Nephron progenitor cell (in vitro differentiated cells): Measurements from ENCODE around the gene NFATC1.
A peak's percentile ranks its signal among the peaks of the same experiment; 100 is the strongest.

Source experiments
- DNase-seq: peaks from one replicate; pipeline ENCODE4 v3.0.0; 2021
- H3K27ac Mint-ChIP-seq: 2 replicates; pipeline ENCODE4 v1.8.0; 2021; ENCODE audit warnings: mild to moderate bottlenecking, moderate library complexity, mixed read lengths
- H3K27me3 Mint-ChIP-seq: 2 replicates; pipeline ENCODE4 v1.8.0; 2021; ENCODE audit warnings: mild to moderate bottlenecking, low read depth, mixed read lengths; ENCODE audit not compliant: poor library complexity
- H3K36me3 Mint-ChIP-seq: 2 replicates; pipeline ENCODE4 v1.8.0; 2021; ENCODE audit warnings: low read depth, mixed read lengths
- H3K4me1 Mint-ChIP-seq: 2 replicates; pipeline ENCODE4 v1.8.0; 2021; ENCODE audit warnings: mixed read lengths
- H3K4me3 Mint-ChIP-seq: 2 replicates; pipeline ENCODE4 v1.8.0; 2021; ENCODE audit warnings: mild to moderate bottlenecking, moderate library complexity, mixed read lengths
- H3K9me3 Mint-ChIP-seq: 2 replicates; pipeline ENCODE4 v1.8.0; 2021; ENCODE audit warnings: mild to moderate bottlenecking, moderate library complexity, mixed read lengths
- TF ChIP-seq, protein P1 (sequence below): fragments of 200-600 bp; sonication (generic); IDR thresholded peaks from 2 replicates; pipeline ENCODE4 v1.5.0; 2021; ENCODE audit warnings: antibody characterized with exemption

NFATC1 gene

DNA sequence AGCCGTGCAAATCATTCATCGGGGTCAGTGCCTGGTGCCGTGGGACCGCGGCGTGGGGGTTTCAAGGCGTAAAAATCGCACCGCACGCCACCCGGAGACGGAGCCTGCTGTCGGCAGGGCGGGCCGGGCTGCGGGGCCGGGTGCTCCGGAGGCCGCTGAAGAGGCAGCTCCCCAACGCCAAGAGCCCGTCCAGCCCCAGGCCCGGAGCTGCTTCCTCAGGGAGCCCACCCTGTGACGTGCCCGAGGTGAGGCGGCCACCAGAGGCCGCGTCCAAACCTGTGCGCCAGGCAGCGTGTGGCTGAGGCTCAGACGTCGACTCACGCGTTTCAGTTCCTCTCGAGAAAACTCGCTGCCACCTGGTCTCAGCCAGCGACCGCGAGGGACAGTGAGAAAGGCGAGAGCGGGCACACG lies 98.1 kb downstream of the NFATC1 start:
- Mint-ChIP-seq H3K4me3 (no peak overlapping the region), H3K27me3 (peaks cover 19% of the 10 kb centered on the region), H3K27ac (no peak overlapping the region), H3K36me3 (peaks cover 50% of the 10 kb centered on the region), H3K9me3 (peaks cover 47% of the 10 kb centered on the region), H3K4me1 (peaks cover 18% of the 10 kb centered on the region)
- DNase-seq = no peak
- TF ChIP-seq, protein P1, sequence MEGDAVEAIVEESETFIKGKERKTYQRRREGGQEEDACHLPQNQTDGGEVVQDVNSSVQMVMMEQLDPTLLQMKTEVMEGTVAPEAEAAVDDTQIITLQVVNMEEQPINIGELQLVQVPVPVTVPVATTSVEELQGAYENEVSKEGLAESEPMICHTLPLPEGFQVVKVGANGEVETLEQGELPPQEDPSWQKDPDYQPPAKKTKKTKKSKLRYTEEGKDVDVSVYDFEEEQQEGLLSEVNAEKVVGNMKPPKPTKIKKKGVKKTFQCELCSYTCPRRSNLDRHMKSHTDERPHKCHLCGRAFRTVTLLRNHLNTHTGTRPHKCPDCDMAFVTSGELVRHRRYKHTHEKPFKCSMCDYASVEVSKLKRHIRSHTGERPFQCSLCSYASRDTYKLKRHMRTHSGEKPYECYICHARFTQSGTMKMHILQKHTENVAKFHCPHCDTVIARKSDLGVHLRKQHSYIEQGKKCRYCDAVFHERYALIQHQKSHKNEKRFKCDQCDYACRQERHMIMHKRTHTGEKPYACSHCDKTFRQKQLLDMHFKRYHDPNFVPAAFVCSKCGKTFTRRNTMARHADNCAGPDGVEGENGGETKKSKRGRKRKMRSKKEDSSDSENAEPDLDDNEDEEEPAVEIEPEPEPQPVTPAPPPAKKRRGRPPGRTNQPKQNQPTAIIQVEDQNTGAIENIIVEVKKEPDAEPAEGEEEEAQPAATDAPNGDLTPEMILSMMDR = no peak

DNA sequence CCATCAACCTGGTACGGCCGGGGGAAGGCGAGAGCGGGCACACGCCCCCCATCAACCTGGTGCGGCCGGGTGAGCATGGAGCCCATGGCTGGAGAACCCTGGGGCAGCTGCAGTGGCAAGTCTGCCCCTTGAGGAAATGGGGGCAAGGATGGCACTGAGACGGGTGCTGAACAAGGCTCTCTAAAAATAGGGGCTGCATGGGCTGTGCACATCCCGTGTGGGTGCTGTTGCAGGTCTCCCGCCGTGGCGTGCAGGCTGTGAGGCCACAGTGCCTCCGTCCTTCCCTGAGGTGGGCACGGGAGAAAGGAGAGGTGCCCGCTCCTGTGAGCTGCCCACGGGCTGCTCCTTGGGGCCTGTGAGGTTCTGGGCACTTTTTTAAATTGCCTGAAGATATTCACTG lies 99.2 kb downstream of the NFATC1 start:
- Mint-ChIP-seq H3K27ac (no peak overlapping the region), H3K27me3 (peaks cover 26% of the 10 kb centered on the region), H3K9me3 (peaks cover 58% of the 10 kb centered on the region), H3K36me3 (peaks cover 61% of the 10 kb centered on the region), H3K4me3 (no peak overlapping the region), H3K4me1 (peaks cover 14% of the 10 kb centered on the region)
- TF ChIP-seq, protein P1 = no peak
- DNase-seq = no peak

DNA sequence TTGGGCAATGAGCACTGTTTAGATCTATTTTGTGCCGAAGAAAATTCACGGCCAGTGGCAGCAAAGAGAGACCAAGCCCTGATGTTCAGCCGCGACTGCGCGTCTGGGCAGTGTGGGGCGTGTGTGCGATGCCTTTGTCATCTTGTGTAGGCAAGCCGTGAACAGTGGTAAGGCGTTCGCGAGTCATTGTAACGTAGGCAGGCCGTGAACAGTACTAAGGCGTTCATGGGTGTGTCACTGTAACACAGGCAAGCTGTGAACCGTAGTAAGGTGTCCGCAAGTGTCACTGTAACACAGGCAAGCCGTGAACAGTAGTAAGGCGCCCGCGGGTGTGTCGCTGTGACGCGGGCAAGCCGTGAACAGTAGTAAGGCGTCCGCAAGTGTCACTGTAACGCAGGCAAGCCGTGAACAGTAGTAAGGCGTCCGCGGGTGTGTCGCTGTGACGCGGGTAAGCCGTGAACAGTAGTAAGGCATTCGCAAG lies 99.9 kb downstream of the NFATC1 start:
- TF ChIP-seq, protein P1 = no peak
- H3K27me3 Mint-ChIP-seq = peaks cover 30% of the 10 kb centered on the region
- DNase-seq = no peak
- H3K4me1 Mint-ChIP-seq = peaks cover 13% of the 10 kb centered on the region
- peaks cover 67% of the 10 kb centered on the region for H3K36me3 Mint-ChIP-seq
- peaks cover 65% of the 10 kb centered on the region for H3K9me3 Mint-ChIP-seq
- no peak overlapping the region for H3K4me3 Mint-ChIP-seq
- no peak overlapping the region for H3K27ac Mint-ChIP-seq

DNA sequence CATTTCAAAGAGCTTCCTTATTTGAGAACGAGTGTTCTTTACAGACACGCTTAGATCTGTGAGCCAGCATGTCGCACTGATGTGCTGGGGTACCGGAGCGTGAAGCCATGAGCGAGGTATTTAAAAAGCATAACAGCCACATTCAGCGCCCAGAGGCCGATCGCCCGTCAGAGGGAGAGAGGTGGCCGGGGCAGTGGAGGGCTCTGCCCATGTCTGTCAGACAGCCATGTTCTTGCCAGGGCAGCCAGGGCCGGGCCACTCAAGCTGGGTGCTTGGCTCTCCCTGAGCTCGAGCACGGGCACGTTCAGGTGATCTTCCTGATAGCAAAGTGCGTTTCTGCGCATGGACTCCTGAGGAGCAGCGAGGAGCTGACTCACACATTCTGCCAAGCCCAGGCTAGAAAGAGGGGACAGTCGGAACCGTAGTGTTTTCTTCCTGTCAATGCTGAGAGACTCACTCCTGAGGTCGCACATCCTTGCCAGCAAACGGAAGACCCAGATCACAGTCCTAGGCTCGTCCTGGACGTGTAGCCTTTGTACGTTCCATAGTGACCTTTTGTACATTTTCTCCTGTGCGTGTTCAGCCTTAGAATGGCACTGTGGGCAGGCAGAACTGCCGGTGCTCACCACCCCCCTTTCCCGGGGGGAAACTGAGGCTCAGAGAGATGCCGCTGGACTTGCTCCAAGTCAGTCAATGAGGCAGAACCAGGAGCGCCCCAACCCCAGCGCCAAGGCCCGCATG lies 100.7 kb downstream of the NFATC1 start:
- H3K27ac Mint-ChIP-seq = peak overlapping the region; percentile 84
- H3K9me3 Mint-ChIP-seq = peaks cover 64% of the 10 kb centered on the region
- peaks cover 30% of the 10 kb centered on the region for H3K27me3 Mint-ChIP-seq
- no peak for DNase-seq
- TF ChIP-seq, protein P1 = no peak
- H3K4me3 Mint-ChIP-seq = no peak overlapping the region
- H3K36me3 Mint-ChIP-seq = peaks cover 60% of the 10 kb centered on the region
- peaks cover 5% of the 10 kb centered on the region for H3K4me1 Mint-ChIP-seq

DNA sequence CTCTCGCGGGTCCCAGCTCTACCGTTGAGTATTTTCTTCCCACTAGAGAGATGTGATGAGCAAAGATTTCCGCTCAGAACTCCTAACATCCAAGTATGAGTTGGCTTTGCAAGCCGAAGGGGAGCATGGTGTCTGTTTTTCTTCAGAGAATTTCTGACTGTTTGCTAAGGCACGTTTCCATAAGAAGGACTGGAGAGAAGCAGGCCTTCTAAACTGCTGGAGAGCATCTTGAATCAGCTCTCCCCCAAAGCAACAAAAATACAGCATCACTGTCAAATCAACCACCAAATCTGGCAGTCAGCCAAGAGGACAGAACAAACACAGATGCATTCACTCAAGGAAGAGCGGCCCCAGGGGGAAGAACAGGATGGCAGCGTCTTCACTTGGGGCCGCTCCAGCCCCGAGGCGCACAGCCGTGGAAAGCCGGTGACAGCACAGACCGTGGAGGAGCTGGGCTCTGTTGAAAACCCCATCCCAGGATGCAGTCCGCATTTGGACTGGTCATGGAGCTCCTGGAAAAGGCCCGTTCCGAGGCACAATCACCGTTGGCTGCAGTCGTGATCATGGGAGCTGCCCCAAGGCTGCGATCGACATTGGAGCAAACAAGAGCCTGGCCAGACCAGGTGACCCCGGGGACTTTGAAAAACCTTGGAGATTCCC lies 101.4 kb downstream of the NFATC1 start:
- Mint-ChIP-seq H3K36me3 (peaks cover 56% of the 10 kb centered on the region), H3K4me1 (peaks cover 4% of the 10 kb centered on the region), H3K9me3 (peaks cover 59% of the 10 kb centered on the region), H3K27me3 (peaks cover 30% of the 10 kb centered on the region), H3K4me3 (no peak overlapping the region), H3K27ac (no peak overlapping the region)
- TF ChIP-seq, protein P1 = no peak
- DNase-seq = no peak
